ENCODE data around the gene DLG5. TPM values are rescaled to one million over a fixed set of nuclear protein-coding genes. Genes with fewer than 3 reads are reported as not detected.

The DLG5 gene
- total and polyA plus RNA-seq, 7 donors = 6.0 to 78.1 (median 41.0) TPM

GRCh38 chr10:77927402-77928246, 1.1 kb upstream of the DLG5 start:
- TF ChIP-seq EP300 (IDR thresholded peaks at IDR 0.05) = no peak
- no peak for TF ChIP-seq POLR2AphosphoS5 (IDR thresholded peaks at IDR 0.05)
- TF ChIP-seq POLR2A (IDR thresholded peaks at IDR 0.05) = no peak
- TF ChIP-seq CTCF (IDR thresholded peaks at IDR 0.05) = no peak
- Histone ChIP-seq H3K4me3 (peak overlapping the region; percentile 64 to 87 (median 74)), H3K9me3 (no peaks in the 10 kb centered on the region), H3K27ac (peak overlapping the region; percentile 88 to 95 (median 91)), H3K27me3 (no peaks in the 10 kb centered on the region), H3K4me1 (peaks cover 0 to 45% (median 37%) of the 10 kb centered on the region in 4 donors), H3K36me3 (no peaks in the 10 kb centered on the region)
- 24 to 25% methylated on average over 20 of the region's 20 CpGs for WGBS, 2 donors
- DNase-seq = no peak
- intact Hi-C loops (cut with DNase I) = loop anchor here (2.0 to 5.0 kb wide), 3 partner anchors 41 to 100 kb away; partner anchors contain the start of gene POLR3A

- intact Hi-C loops (cut with DNase I) = loop anchor here (2.0 to 5.0 kb wide), 4 partner anchors 43 to 101 kb away; partner anchors contain the start of gene POLR3A
- DNase-seq = peak; percentile 86
- 1 to 2% methylated on average over 73 of the region's 73 CpGs for WGBS, 2 donors
- peak overlapping the region; percentile 64 to 87 (median 74) for H3K4me3 ChIP-seq
- H3K4me1 ChIP-seq = peaks cover 0 to 56% (median 48%) of the 10 kb centered on the region in 4 donors
- H3K36me3 ChIP-seq = no peaks in the 10 kb centered on the region
- no peaks in the 10 kb centered on the region for H3K9me3 ChIP-seq
- H3K27ac ChIP-seq = peak overlapping the region; percentile 88 to 95 (median 91)
- no peak for TF ChIP-seq EP300 (IDR thresholded peaks at IDR 0.05)
- peak in 1 of 4 donors; percentile 23 for TF ChIP-seq POLR2AphosphoS5 (IDR thresholded peaks at IDR 0.05)
- H3K27me3 ChIP-seq = no peaks in the 10 kb centered on the region
These were observed 575 bp downstream of the DLG5 start for GRCh38 chr10:77925795-77926565.

- Histone ChIP-seq H3K4me3 (peak overlapping the region; percentile 64 to 87 (median 74)), H3K27ac (peak overlapping the region; percentile 88 to 95 (median 91)), H3K36me3 (no peaks in the 10 kb centered on the region), H3K9me3 (no peaks in the 10 kb centered on the region), H3K27me3 (no peaks in the 10 kb centered on the region), H3K4me1 (peaks cover 0 to 62% (median 54%) of the 10 kb centered on the region in 4 donors)
- DNase-seq = peak; percentile 81
- intact Hi-C loops (cut with DNase I) = loop anchor here (2.0 to 5.0 kb wide), 3 partner anchors 58 to 102 kb away; partner anchors contain the start of gene POLR3A
- TF ChIP-seq POLR2AphosphoS5 (IDR thresholded peaks at IDR 0.05) = peak; percentile 32 to 71 (median 64)
- TF ChIP-seq POLR2A (IDR thresholded peaks at IDR 0.05) = no peak
- no peak for TF ChIP-seq CTCF (IDR thresholded peaks at IDR 0.05)
- 12 to 22% methylated on average over 7 of the region's 7 CpGs for WGBS, 2 donors
These were observed 1.2 kb downstream of the DLG5 start for GRCh38 chr10:77925410-77925794.

- no peak for TF ChIP-seq EP300 (IDR thresholded peaks at IDR 0.05)
- no peak for TF ChIP-seq POLR2AphosphoS5 (IDR thresholded peaks at IDR 0.05)
- no peak for TF ChIP-seq POLR2A (IDR thresholded peaks at IDR 0.05)
- TF ChIP-seq CTCF (IDR thresholded peaks at IDR 0.05) = no peak
- Histone ChIP-seq H3K27me3 (no peaks in the 10 kb centered on the region), H3K4me3 (no peak overlapping the region), H3K36me3 (no peaks in the 10 kb centered on the region), H3K27ac (peak overlapping the region in 1 of 4 donors; percentile 19), H3K9me3 (no peaks in the 10 kb centered on the region), H3K4me1 (peaks cover 0 to 76% (median 65%) of the 10 kb centered on the region in 4 donors)
- WGBS, 2 donors = 86% methylated on average over 8 of the region's 8 CpGs
- intact Hi-C loops (cut with DNase I) = no loop called here
- DNase-seq = no peak
These were observed 3.9 kb downstream of the DLG5 start for GRCh38 chr10:77922566-77923179.
